HEK293 (cell line): Measurements from ENCODE around the gene NUDT8.

Experiments
- CTCF ChIA-PET: fragments of 350-600 bp; formaldehyde crosslinking; extraction: SDS; loops from one replicate; lab custom pipeline; 2021; ENCODE audit warnings: antibody characterized with exemption; lab: Yijun Ruan, JAX
- POLR2A ChIA-PET: fragments of 300-600 bp; formaldehyde crosslinking; extraction: SDS; loops from one replicate; lab custom pipeline; 2020; ENCODE audit warnings: antibody characterized with exemption, inconsistent platforms; lab: Yijun Ruan, JAX
- H3K27ac ChIP-seq: fragments of 200-500 bp; sonication (Bioruptor generic); 2 replicates; pipeline ENCODE4 v1.5.1; 2014; ENCODE audit warnings: low read depth, low read length, control low read depth, inconsistent platforms; ENCODE audit errors: extremely low read depth
- H3K36me3 ChIP-seq, 2 experiments: fragments of 200-500 bp in 1 of 2; sonication (Bioruptor generic) in 1 of 2; 1 replicate in 1 of 2; 2 replicates in 1 of 2; pipeline ENCODE4 v1.5.1; 2014 to 2017; ENCODE audit warnings: inconsistent platforms in 2 of 2, low read length in 2 of 2; ENCODE audit not compliant: control insufficient read depth in 2 of 2, insufficient read depth in 1 of 2
- H3K4me1 ChIP-seq: fragments of 200-500 bp; sonication (Bioruptor generic); 2 replicates; pipeline ENCODE4 v1.5.1; 2014; ENCODE audit warnings: mild to moderate bottlenecking, low read length, inconsistent platforms; ENCODE audit not compliant: control insufficient read depth, insufficient read depth
- H3K4me3 ChIP-seq: 2 replicates; pipeline ENCODE4 v1.5.1; 2011; ENCODE audit warnings: low read depth, mild to moderate bottlenecking, control low read depth, low read length, moderate library complexity
- H3K9me3 ChIP-seq: fragments of 200-500 bp; sonication (Bioruptor generic); 2 replicates; pipeline ENCODE4 v1.5.1; 2014; ENCODE audit warnings: low read depth, low read length, inconsistent platforms; ENCODE audit not compliant: control insufficient read depth, insufficient read depth
- KLF17 ChIP-seq: fragments of 450-650 bp; formaldehyde crosslinking; IDR thresholded peaks from 2 replicates; pipeline ENCODE4 v1.5.1; 2016; ENCODE audit warnings: missing biosample characterization, missing genetic modification characterization
- MEIS1 ChIP-seq: sonication (generic); formaldehyde crosslinking; IDR thresholded peaks from 2 replicates; pipeline ENCODE4 v1.8.1; 2022; ENCODE audit warnings: missing genetic modification reagents, mild to moderate bottlenecking, borderline replicate concordance
- OVOL3 ChIP-seq: fragments of 450-650 bp; formaldehyde crosslinking; IDR thresholded peaks from 2 replicates; pipeline ENCODE4 v1.5.1; 2016; ENCODE audit warnings: missing biosample characterization, missing genetic modification characterization
- TSHZ1 ChIP-seq: fragments of 450-650 bp; formaldehyde crosslinking; IDR thresholded peaks from 2 replicates; pipeline ENCODE4 v1.5.1; 2016; ENCODE audit warnings: missing biosample characterization, missing genetic modification characterization, borderline replicate concordance
- ZBTB8A ChIP-seq: fragments of 450-650 bp; formaldehyde crosslinking; IDR thresholded peaks from 2 replicates; pipeline ENCODE4 v1.5.1; 2016; ENCODE audit warnings: missing biosample characterization, missing genetic modification characterization
- ZFP41 ChIP-seq: fragments of 450-650 bp; formaldehyde crosslinking; IDR thresholded peaks from 2 replicates; pipeline ENCODE4 v1.5.1; 2016; ENCODE audit warnings: missing biosample characterization, missing genetic modification characterization, borderline replicate concordance
- ZNF121 ChIP-seq: fragments of 450-650 bp; formaldehyde crosslinking; IDR thresholded peaks from 2 replicates; pipeline ENCODE4 v1.5.1; 2016; ENCODE audit warnings: missing biosample characterization, missing genetic modification characterization
- ZNF155 ChIP-seq: fragments of 450-650 bp; formaldehyde crosslinking; IDR thresholded peaks from 2 replicates; pipeline ENCODE4 v1.5.1; 2016; ENCODE audit warnings: missing biosample characterization, missing genetic modification characterization
- ZNF174 ChIP-seq: fragments of 450-650 bp; formaldehyde crosslinking; IDR thresholded peaks from 2 replicates; pipeline ENCODE4 v1.5.0; 2017; ENCODE audit warnings: missing biosample characterization, mild to moderate bottlenecking, missing genetic modification characterization
- ZNF175 ChIP-seq: fragments of 450-650 bp; formaldehyde crosslinking; IDR thresholded peaks from 2 replicates; pipeline ENCODE4 v1.5.1; 2016; ENCODE audit warnings: missing biosample characterization, missing genetic modification characterization
- ZNF239 ChIP-seq: fragments of 450-650 bp; formaldehyde crosslinking; IDR thresholded peaks from 2 replicates; pipeline ENCODE4 v1.5.1; 2016; ENCODE audit warnings: missing biosample characterization, missing genetic modification characterization
- ZNF335 ChIP-seq: fragments of 450-650 bp; formaldehyde crosslinking; conservative IDR thresholded peaks from 2 replicates; pipeline ENCODE4 v1.5.1; 2016; ENCODE audit warnings: missing biosample characterization, missing genetic modification characterization
- ZNF416 ChIP-seq: fragments of 450-650 bp; formaldehyde crosslinking; IDR thresholded peaks from 2 replicates; pipeline ENCODE4 v1.5.1; 2016; ENCODE audit warnings: missing biosample characterization, missing genetic modification characterization
- ZNF426 ChIP-seq: fragments of 450-650 bp; formaldehyde crosslinking; IDR thresholded peaks from 2 replicates; pipeline ENCODE4 v1.5.1; 2017; ENCODE audit warnings: missing biosample characterization, missing genetic modification characterization, mild to moderate bottlenecking, inconsistent platforms, moderate library complexity
- ZNF473 ChIP-seq: fragments of 450-650 bp; formaldehyde crosslinking; IDR thresholded peaks from 2 replicates; pipeline ENCODE4 v1.5.1; 2017; ENCODE audit warnings: missing biosample characterization, missing genetic modification characterization
- ZNF776 ChIP-seq: fragments of 450-650 bp; formaldehyde crosslinking; IDR thresholded peaks from 2 replicates; pipeline ENCODE4 v1.5.0; 2017; ENCODE audit warnings: missing biosample characterization, missing genetic modification characterization, borderline replicate concordance
- ZNF837 ChIP-seq: fragments of 450-650 bp; formaldehyde crosslinking; IDR thresholded peaks from 2 replicates; pipeline ENCODE4 v1.5.1; 2016; ENCODE audit warnings: missing biosample characterization, missing genetic modification characterization
- ZSCAN18 ChIP-seq: fragments of 450-650 bp; formaldehyde crosslinking; IDR thresholded peaks from 2 replicates; pipeline ENCODE4 v1.5.1; 2016; ENCODE audit warnings: missing biosample characterization, missing genetic modification characterization

The NUDT8 gene

GRCh38 chr11:67654225-67654624 lies 24.5 kb upstream of the NUDT8 start:
- no peak for TF ChIP-seq OVOL3
- TF ChIP-seq ZNF473, result no peak
- no peak for TF ChIP-seq ZBTB8A (tag by site-specific recombination)
- TF ChIP-seq ZFP41, result no peak
- TF ChIP-seq ZNF239 (tag by site-specific recombination), result no peak
- no peak for TF ChIP-seq MEIS1 (CRISPR knock-in tag)
- TF ChIP-seq KLF17 (tag by site-specific recombination), result no peak
- no peak for TF ChIP-seq ZNF175
- TF ChIP-seq TSHZ1 (tag by site-specific recombination), result no peak
- TF ChIP-seq ZNF776 (tag by site-specific recombination), result no peak
- no peak for TF ChIP-seq ZNF426 (tag by site-specific recombination)
- no peak for TF ChIP-seq ZSCAN18 (tag by site-specific recombination)
- TF ChIP-seq ZNF837, result no peak
- TF ChIP-seq ZNF416 (tag by site-specific recombination), result no peak
- no peak for TF ChIP-seq ZNF155 (tag by site-specific recombination)
- TF ChIP-seq ZNF335 (tag by site-specific recombination), result no peak
- no peaks in the 10 kb centered on the region for H3K9me3 ChIP-seq
- H3K27ac ChIP-seq, result no peak overlapping the region
- CTCF ChIA-PET, result no interaction called here
- no peaks in the 10 kb centered on the region for H3K4me1 ChIP-seq
- no peak overlapping the region for H3K4me3 ChIP-seq
- POLR2A ChIA-PET, result no interaction called here
- H3K36me3 ChIP-seq, result no peaks in the 10 kb centered on the region

- H3K27ac ChIP-seq, result no peak overlapping the region
- no peaks in the 10 kb centered on the region for H3K9me3 ChIP-seq
- TF ChIP-seq ZNF121 (tag by site-specific recombination), result peak; percentile 73; the same call in 1 of the 2 replicates
- TF ChIP-seq ZNF174, result no peak
- no peaks in the 10 kb centered on the region for H3K4me1 ChIP-seq
- no peak overlapping the region for H3K4me3 ChIP-seq
- CTCF ChIA-PET, result interaction anchor here (1.2 to 1.6 kb wide), 2 partner anchors 10 to 23 kb away, joined by 4 to 6 read pairs; partner anchors contain the start of gene NUDT8
- no peaks in the 10 kb centered on the region for H3K36me3 ChIP-seq
- POLR2A ChIA-PET, result no interaction called here
Observed at GRCh38 chr11:67652965-67653845, 23.5 kb upstream of the NUDT8 start.
